Neural cell (in vitro differentiated cells): ENCODE measurements around the gene EYS. TPM values are rescaled to one million over a fixed set of nuclear protein-coding genes. Genes with fewer than 3 reads are reported as not detected.

ENCODE experiments used
- H2AFZ ChIP-seq: fragments of 200-600, 300-800 bp; sonication (generic), shearing (Covaris generic); 2 replicates; pipeline ENCODE4 v1.6.0; 2014; ENCODE audit warnings: low read depth, mild to moderate bottlenecking, antibody characterized with exemption, low read length, moderate library complexity
- H3F3A ChIP-seq: fragments of 200-600 bp; shearing (Covaris generic); 2 replicates; pipeline ENCODE4 v1.6.1; 2016; ENCODE audit warnings: mild to moderate bottlenecking, moderate library complexity, mixed read lengths, antibody characterized with exemption, low read length; ENCODE audit not compliant: insufficient read depth, poor library complexity, severe bottlenecking
- H3K27ac ChIP-seq: fragments of 200-600, 300-800 bp; sonication (generic), shearing (Covaris generic); 2 replicates; pipeline ENCODE4 v1.5.1; 2014; ENCODE audit warnings: mild to moderate bottlenecking, low read length, moderate library complexity
- H3K27me3 ChIP-seq: fragments of 300-800, 200-600 bp; sonication (generic), shearing (Covaris generic); 2 replicates; pipeline ENCODE4 v1.6.0; 2014; ENCODE audit warnings: mild to moderate bottlenecking, low read depth, low read length, moderate library complexity; ENCODE audit not compliant: insufficient read depth
- H3K36me3 ChIP-seq: fragments of 300-800, 200-600 bp; sonication (generic), shearing (Covaris generic); 2 replicates; pipeline ENCODE4 v1.5.1; 2014; ENCODE audit warnings: mild to moderate bottlenecking, antibody characterized with exemption, low read length, moderate library complexity; ENCODE audit not compliant: insufficient read depth
- H3K4me2 ChIP-seq: fragments of 300-800, 200-600 bp; sonication (generic), shearing (Covaris generic); 2 replicates; pipeline ENCODE4 v1.6.0; 2014; ENCODE audit warnings: mild to moderate bottlenecking, low read length
- H3K4me3 ChIP-seq: fragments of 300-800, 200-600 bp; sonication (generic), shearing (Covaris generic); 2 replicates; pipeline ENCODE4 v1.5.1; 2014; ENCODE audit warnings: mild to moderate bottlenecking, low read length, moderate library complexity
- H3K79me2 ChIP-seq: fragments of 200-600 bp; shearing (Covaris generic); replicated peaks from 2 replicates; pipeline ENCODE4 v1.6.0; 2014; ENCODE audit warnings: mild to moderate bottlenecking, low read length, moderate library complexity; ENCODE audit not compliant: insufficient read depth
- H3K9ac ChIP-seq: fragments of 300-800, 200-600 bp; sonication (generic), shearing (Covaris generic); 2 replicates; pipeline ENCODE4 v1.6.1; 2016; ENCODE audit warnings: mild to moderate bottlenecking, low read length, mixed read lengths
- H3K9me2 ChIP-seq: fragments of 200-600 bp; shearing (Covaris generic); 2 replicates; pipeline ENCODE4 v1.6.1; 2016; ENCODE audit warnings: mild to moderate bottlenecking, low read length, mixed read lengths; ENCODE audit not compliant: insufficient read depth
- H3K9me3 ChIP-seq: fragments of 200-600, 300-800 bp; sonication (generic), shearing (Covaris generic); 2 replicates; pipeline ENCODE4 v1.6.1; 2016; ENCODE audit warnings: mild to moderate bottlenecking, mixed run types, low read length, moderate library complexity, mixed read lengths
- H4K20me1 ChIP-seq: fragments of 200-600 bp; shearing (Covaris generic); 2 replicates; pipeline ENCODE4 v1.6.1; 2016; ENCODE audit warnings: mild to moderate bottlenecking, mixed run types; ENCODE audit not compliant: insufficient read depth
- CTCF ChIP-seq: fragments of 450-650 bp; IDR thresholded peaks from 2 replicates; pipeline ENCODE4 v1.5.1; 2014; ENCODE audit warnings: antibody characterized with exemption, mild to moderate bottlenecking, moderate library complexity; ENCODE audit not compliant: poor library complexity, severe bottlenecking
- EP300 ChIP-seq: fragments of 450-650 bp; conservative IDR thresholded peaks from 2 replicates; pipeline ENCODE4 v1.6.1; 2014; ENCODE audit warnings: antibody characterized with exemption, mild to moderate bottlenecking, moderate library complexity; ENCODE audit not compliant: poor library complexity, severe bottlenecking
- EZH2 ChIP-seq: fragments of 200-600, 300-800 bp; shearing (Covaris generic), sonication (generic); IDR thresholded peaks from 2 replicates; pipeline ENCODE4 v1.6.1; 2014; ENCODE audit warnings: antibody characterized with exemption, low read length, borderline replicate concordance, mild to moderate bottlenecking; ENCODE audit not compliant: insufficient read depth, poor library complexity, severe bottlenecking
- MXI1 ChIP-seq: fragments of 450-650 bp; conservative IDR thresholded peaks from 2 replicates; pipeline ENCODE4 v1.6.1; 2014; ENCODE audit warnings: antibody characterized with exemption, mild to moderate bottlenecking; ENCODE audit not compliant: poor library complexity, severe bottlenecking
- POLR2AphosphoS5 ChIP-seq: IDR thresholded peaks from 2 replicates; pipeline ENCODE4 v1.6.1; 2012
- RAD21 ChIP-seq: fragments of 450-650 bp; conservative IDR thresholded peaks from 2 replicates; pipeline ENCODE4 v1.6.1; 2014; ENCODE audit warnings: antibody characterized with exemption, mild to moderate bottlenecking, moderate library complexity
- REST ChIP-seq: IDR thresholded peaks from 2 replicates; pipeline ENCODE4 v1.6.1; 2012; ENCODE audit warnings: borderline replicate concordance
- SMC3 ChIP-seq: fragments of 450-650 bp; conservative IDR thresholded peaks from 2 replicates; pipeline ENCODE4 v1.6.1; 2014; ENCODE audit warnings: antibody characterized with exemption, mild to moderate bottlenecking, moderate library complexity; ENCODE audit not compliant: poor library complexity
- TAF1 ChIP-seq: IDR thresholded peaks from 2 replicates; pipeline ENCODE4 v1.6.1; 2012; ENCODE audit warnings: low read depth
- polyA plus RNA-seq: library from polyadenylated mRNA; depleted of rRNA; stranded (reverse); fragments of >200 nt; gene quantifications from 2 replicates; pipeline ENCODE4 v1.2.3, GENCODE V29; 2014

The EYS gene
- polyA plus RNA-seq, 1 donor from 2014 or later: 0.38 TPM

GRCh38 chr6:64326939-64327338 lies 1380.1 kb downstream of the EYS start:
- Histone ChIP-seq H3K4me2 (no peak overlapping the region), H4K20me1 (no peaks in the 10 kb centered on the region), H2AFZ (no peak overlapping the region), H3K27me3 (no peaks in the 10 kb centered on the region), H3K27ac (no peak overlapping the region), H3K79me2 (no peaks in the 10 kb centered on the region), H3F3A (no peaks in the 10 kb centered on the region), H3K9me3 (no peaks in the 10 kb centered on the region), H3K9me2 (no peaks in the 10 kb centered on the region), H3K9ac (no peak overlapping the region), H3K36me3 (no peaks in the 10 kb centered on the region), H3K4me3 (no peak overlapping the region)
- TF ChIP-seq EP300: no peak
- no peak for TF ChIP-seq TAF1
- TF ChIP-seq POLR2AphosphoS5: no peak

GRCh38 chr6:64325093-64325492 lies 1381.9 kb downstream of the EYS start:
- no peaks in the 10 kb centered on the region for H4K20me1 ChIP-seq
- H3K27me3 ChIP-seq: no peaks in the 10 kb centered on the region
- H3K36me3 ChIP-seq: no peaks in the 10 kb centered on the region
- no peaks in the 10 kb centered on the region for H3K9me3 ChIP-seq
- H3K9ac ChIP-seq: no peak overlapping the region
- no peaks in the 10 kb centered on the region for H3F3A ChIP-seq
- H3K27ac ChIP-seq: no peak overlapping the region
- H3K9me2 ChIP-seq: no peaks in the 10 kb centered on the region
- no peak overlapping the region for H2AFZ ChIP-seq
- no peak overlapping the region for H3K4me2 ChIP-seq
- H3K4me3 ChIP-seq: no peak overlapping the region
- TF ChIP-seq SMC3: no peak
- TF ChIP-seq POLR2AphosphoS5: no peak
- no peak for TF ChIP-seq CTCF
- no peak for TF ChIP-seq TAF1
- no peaks in the 10 kb centered on the region for H3K79me2 ChIP-seq

- no peak overlapping the region for H2AFZ ChIP-seq
- H3K79me2 ChIP-seq: no peaks in the 10 kb centered on the region
- H3K4me3 ChIP-seq: no peak overlapping the region
- H3K4me2 ChIP-seq: no peak overlapping the region
- no peak overlapping the region for H3K9ac ChIP-seq
- no peaks in the 10 kb centered on the region for H3K36me3 ChIP-seq
- no peaks in the 10 kb centered on the region for H3K9me3 ChIP-seq
- H4K20me1 ChIP-seq: no peaks in the 10 kb centered on the region
- H3K27me3 ChIP-seq: no peaks in the 10 kb centered on the region
- no peak for TF ChIP-seq EP300
- TF ChIP-seq CTCF: no peak
- no peak for TF ChIP-seq POLR2AphosphoS5
- no peak for TF ChIP-seq MXI1
- TF ChIP-seq SMC3: no peak
- no peak for TF ChIP-seq TAF1
- TF ChIP-seq RAD21: no peak
- no peak for TF ChIP-seq REST
- TF ChIP-seq EZH2: no peak
- no peak overlapping the region for H3K27ac ChIP-seq
- no peaks in the 10 kb centered on the region for H3F3A ChIP-seq
- no peaks in the 10 kb centered on the region for H3K9me2 ChIP-seq
These were observed 1396.8 kb downstream of the EYS start for GRCh38 chr6:64310214-64310613.
